GM19452 (cell line): ENCODE measurements around the gene TMCO5A.

Experiments
- ATAC-seq: cut with Tn5 transposase; IDR thresholded peaks from one replicate; pipeline ENCODE4 v1.9.1; 2021; ENCODE audit not compliant: unreplicated experiment

Gene TMCO5A

DNA sequence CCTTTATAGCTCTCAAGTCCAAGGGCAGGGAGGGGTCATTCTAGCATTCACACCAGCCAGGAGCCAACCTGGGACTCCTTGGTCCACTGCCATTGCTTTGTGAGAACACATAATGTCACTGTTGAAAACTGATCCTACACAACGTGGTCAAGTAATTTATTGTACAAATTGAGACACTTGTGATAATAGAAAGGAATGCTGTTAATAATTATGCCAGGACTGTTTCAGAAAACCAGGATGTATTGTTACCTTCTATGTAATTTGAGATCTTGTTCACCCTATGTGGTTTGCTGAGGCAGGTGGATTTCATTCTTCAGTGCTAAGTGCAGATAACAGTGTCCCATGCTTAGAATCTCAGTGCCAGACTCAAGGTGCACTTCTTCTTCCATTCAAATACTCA is 33.3 kb downstream of the TMCO5A start:
- ATAC-seq = no peak

DNA sequence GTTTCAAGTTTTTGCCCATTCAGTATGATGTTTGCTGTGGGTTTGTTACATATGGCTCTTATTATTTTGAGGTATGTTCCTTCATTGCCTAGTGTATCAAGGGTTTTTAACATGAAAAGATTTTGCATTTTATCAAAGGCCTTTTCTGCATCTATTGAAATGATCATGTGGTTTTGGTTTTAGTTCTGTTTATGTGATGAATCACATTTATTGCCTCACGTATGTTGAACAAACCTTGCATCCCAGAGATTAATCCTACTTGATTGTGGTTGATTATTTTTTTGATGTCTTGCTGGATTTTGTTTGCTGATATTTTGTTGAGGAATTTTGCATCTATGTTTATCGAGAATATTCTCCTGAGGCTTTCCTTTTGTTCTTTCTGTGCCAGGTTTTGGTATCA is 39.4 kb downstream of the TMCO5A start:
- no peak for ATAC-seq

DNA sequence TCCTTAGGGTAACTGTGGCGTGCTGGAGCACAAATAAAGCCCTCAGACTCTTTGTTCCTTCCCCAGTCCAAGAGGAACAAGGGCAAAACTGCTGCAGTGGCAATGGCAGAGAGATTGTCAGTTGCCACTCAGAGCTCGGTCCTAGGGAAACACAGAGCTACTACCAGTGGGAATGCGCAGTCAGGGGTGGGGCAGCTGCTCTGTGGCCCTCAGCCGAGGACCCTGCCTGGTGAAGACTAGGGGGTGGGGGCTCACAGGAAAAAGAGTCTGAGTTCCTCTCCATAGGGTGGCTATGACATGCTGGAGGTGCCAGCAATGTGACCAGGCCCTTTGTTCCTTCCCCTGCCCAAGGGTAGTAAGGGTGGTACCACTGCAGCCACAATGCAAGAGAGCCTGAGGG is 43.8 kb downstream of the TMCO5A start:
- no peak for ATAC-seq

DNA sequence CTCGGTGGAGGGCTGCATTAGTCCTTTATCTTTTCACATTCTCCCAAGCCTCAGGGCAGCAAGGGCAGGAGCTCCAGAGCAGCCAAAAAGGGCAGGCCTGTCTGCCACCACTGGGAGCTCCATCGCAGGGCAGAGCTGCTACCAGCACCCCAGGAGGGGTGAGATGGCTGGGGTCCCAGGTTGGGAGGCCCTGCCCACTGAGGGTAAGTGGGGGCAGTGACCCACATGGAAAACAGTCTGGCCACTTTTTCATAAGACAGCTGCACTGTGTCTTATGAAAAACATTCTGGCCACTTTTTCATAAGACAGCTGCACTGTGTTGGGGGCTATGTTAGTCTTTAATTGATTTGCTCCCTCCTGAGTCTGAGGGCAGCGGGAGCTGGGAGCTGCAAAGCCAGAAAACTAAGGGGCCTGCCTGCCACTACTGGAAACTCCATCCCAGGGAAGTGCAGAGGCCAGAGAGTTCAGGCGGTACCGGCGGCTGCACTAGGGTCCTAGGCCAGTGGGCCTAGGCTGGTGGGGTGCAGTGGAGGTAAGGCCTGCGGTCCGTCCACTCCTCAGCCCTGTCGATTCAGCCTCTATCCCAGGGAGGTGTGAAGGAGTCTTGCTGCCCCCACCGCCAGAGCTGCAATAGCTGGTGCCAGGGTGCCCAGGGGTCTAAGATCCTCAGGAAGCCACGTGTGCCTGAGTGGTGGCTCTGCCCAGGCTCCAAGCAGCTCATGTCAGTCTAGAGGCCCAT is 45.4 kb downstream of the TMCO5A start:
- ATAC-seq = no peak

DNA sequence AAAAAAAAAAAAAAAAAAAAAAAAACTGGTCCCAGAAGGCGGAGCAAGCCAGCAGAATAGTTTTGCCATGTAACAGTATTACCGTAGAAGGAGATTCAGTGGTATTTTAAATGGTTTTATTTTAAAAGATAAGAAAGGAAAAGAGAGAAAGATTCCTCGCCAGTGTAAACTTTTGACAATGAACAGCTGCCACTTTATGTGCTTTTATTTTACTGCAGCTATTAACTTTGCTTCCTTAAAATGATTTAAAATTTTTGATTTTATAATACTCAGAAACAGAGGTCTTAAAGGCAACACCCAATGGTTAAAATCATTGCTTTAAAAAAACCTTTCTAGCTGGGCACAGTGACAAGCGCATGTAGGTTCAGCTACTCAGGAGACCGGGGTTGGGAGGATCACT is 46.8 kb downstream of the TMCO5A start:
- no peak for ATAC-seq

DNA sequence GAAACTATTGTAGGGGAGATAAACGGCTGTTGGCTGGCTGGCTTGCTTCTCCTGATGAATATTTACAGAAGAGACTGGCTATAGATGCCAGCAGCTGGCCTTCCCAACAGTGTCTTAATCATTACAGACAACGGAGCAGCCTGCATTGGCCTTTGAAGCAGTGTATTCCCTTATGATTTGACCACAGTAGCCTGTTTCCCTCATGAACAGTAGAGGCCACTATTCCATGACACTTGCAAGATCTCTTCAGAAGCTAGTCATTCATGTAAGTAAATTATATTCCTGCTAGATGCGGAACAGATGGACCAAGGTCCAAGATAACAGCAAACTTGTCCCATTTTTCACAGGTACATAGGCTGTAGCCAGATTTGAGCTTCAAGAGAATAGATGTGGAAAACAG is 47.3 kb downstream of the TMCO5A start:
- ATAC-seq = no peak

DNA sequence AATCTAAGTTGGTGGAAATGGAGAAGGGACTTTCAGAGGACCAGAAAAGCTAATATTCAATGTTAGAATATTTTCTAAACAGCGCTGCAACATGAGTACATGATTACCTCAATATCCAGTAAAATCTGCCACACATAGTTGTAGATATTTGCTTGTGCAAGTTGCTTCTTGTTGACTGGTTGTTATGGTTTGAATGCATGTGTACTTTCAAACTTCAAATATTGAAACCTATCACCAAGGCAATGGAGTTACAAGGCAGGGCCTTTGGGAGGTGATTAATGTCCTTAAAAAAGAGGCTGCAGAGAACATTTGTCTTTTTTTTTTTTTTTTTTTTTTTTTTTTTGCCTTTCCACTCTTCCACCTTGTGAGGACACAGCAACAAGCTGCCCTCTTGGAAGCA is 49.9 kb downstream of the TMCO5A start:
- ATAC-seq = no peak

DNA sequence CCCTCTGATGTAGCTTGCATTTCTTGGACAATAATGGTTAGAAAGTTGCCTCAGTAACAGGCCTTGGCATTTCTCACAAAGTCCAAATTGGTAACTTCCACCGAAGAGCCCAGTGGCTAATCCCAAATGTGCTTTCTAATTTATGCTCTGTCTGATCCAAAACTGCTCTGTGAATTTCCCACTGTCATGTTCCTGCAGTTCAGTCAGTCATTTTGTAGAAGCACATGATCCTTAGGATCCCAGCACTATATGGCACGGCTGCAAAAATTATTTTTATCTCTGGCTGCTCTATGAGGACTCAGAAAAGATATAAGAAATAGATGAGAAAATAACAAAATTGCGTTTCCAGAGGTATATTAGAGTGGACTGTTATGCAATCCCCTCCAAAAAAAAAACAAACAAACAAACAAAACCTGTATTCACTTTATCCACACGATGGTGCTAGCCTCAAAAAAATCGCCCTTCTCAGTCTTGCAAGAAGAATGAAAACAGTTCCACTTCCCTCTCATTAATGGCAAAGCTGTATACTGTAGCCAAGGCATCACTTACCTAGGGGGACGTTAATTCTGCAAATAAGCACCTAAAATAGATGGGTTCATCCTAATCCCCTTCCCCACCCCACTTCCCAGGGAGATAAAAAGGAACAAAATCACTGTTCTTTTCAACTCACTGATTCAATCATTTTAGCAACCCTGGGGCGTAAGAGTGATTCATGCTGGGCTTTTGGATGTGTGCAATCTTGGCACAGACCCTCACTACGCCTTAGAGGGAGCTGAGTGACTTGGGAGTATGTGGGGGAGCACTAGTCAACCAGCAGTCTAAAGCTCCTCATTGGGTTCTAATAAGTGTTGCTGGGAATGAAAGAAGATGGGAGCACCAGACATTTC is 61.3 kb downstream of the TMCO5A start:
- peak; percentile 53 for ATAC-seq
